ENCODE measurements around the gene ARL4D. TPM values are rescaled to one million over a fixed set of nuclear protein-coding genes. Genes with fewer than 3 reads are reported as not detected.
A peak's percentile ranks its signal among the peaks of the same experiment; 100 is the strongest.

The ARL4D gene
- total RNA-seq, 1 donor from 2014 or later, result 19.7 TPM

DNA sequence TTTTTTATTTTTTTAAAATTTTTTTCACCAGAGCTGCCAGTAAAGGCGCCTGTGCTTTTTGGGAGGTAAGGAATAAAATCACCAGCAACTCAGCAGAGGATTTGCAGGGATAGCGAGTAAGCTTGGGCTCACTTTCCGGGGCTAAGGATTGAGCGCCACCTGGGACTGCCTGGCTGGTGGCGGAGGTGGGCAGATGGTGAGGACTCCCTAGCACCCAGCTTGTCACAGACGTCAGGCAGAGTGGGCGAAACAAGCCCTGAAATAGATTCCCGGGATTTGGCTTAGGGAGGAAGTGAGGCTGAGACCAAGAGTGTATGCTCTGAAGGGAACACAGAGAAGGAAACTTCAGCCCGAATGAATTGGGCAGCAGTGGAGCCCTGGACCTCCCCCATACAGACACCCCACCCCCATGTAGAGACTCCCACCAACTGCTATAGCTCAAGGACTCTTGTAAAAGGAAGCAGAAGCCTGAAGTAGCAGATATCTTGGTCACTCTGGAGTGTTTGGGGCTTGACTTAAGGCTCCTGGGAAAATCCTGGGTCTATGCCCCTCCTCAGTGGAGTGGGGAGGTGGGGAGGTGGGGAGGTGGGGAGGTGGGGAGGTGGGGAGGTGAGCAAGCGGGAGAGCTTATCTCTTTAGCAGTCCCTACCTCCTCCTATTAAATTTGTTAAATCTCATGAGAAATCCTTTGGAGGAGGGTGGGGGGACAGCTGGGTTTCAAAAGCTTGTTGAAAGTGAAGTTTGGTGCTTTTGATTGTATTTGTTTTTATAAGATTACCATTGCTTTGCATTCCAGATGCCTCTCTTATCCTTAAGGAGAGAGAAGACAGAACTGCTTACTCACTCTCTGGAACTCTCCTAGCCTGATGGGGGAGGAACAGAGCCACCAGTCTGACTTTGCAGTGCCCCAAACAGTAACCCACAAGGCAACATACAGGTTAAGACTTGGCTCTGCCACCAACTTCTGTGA, 8.2 kb downstream of the ARL4D start:
- Mint-ChIP-seq H3K36me3 (ENCODE audit: low read depth, unreplicated experiment) (peaks cover 2% of the 10 kb centered on the region), H3K27ac (ENCODE audit: unreplicated experiment) (peak overlapping the region; percentile 94), H3K4me1 (ENCODE audit: low read depth, unreplicated experiment) (peaks cover 48% of the 10 kb centered on the region)

GRCh38 chr17:43409131-43409530, 10.3 kb downstream of the ARL4D start:
- peaks cover 45% of the 10 kb centered on the region for H3K4me1 Mint-ChIP-seq (ENCODE audit: low read depth, unreplicated experiment)
- no peaks in the 10 kb centered on the region for H3K36me3 Mint-ChIP-seq (ENCODE audit: low read depth, unreplicated experiment)
- Histone ChIP-seq H3K36me3 (ENCODE audit: insufficient read depth, low read length) (no peaks in the 10 kb centered on the region), H3K4me1 (ENCODE audit: insufficient read depth, low read length) (peaks cover 24% of the 10 kb centered on the region), H2AFZ (ENCODE audit: low read depth, low read length) (no peak overlapping the region), H3K27ac (ENCODE audit: low read depth, low read length) (no peak overlapping the region), H4K20me1 (ENCODE audit: insufficient read depth, low read length) (no peaks in the 10 kb centered on the region), H3K4me2 (ENCODE audit: low read length) (no peak overlapping the region), H3K27me3 (ENCODE audit: insufficient read depth, low read length) (no peaks in the 10 kb centered on the region), H3K9me3 (ENCODE audit: insufficient read depth, low read depth, low read length) (no peaks in the 10 kb centered on the region), H3K9ac (ENCODE audit: low read length) (no peak overlapping the region), H3K79me2 (ENCODE audit: insufficient read depth, low read length) (no peaks in the 10 kb centered on the region), H3K4me3 (ENCODE audit: insufficient read depth, low read depth, low read length) (no peak overlapping the region)
- TF ChIP-seq EZH2 (IDR thresholded peaks at IDR 0.05; ENCODE audit: insufficient read depth, low read length), result no peak
- TF ChIP-seq, protein P1, sequence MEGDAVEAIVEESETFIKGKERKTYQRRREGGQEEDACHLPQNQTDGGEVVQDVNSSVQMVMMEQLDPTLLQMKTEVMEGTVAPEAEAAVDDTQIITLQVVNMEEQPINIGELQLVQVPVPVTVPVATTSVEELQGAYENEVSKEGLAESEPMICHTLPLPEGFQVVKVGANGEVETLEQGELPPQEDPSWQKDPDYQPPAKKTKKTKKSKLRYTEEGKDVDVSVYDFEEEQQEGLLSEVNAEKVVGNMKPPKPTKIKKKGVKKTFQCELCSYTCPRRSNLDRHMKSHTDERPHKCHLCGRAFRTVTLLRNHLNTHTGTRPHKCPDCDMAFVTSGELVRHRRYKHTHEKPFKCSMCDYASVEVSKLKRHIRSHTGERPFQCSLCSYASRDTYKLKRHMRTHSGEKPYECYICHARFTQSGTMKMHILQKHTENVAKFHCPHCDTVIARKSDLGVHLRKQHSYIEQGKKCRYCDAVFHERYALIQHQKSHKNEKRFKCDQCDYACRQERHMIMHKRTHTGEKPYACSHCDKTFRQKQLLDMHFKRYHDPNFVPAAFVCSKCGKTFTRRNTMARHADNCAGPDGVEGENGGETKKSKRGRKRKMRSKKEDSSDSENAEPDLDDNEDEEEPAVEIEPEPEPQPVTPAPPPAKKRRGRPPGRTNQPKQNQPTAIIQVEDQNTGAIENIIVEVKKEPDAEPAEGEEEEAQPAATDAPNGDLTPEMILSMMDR (IDR thresholded peaks at IDR 0.05; ENCODE audit: insufficient read depth, low read depth, low read length), result no peak
- H3K27ac Mint-ChIP-seq (ENCODE audit: unreplicated experiment), result peak overlapping the region; percentile 94
- H3K4me3 Mint-ChIP-seq (ENCODE audit: unreplicated experiment), result no peak overlapping the region
- DNase-seq (ENCODE audit: low read depth), result no peak
- no peak for FAIRE-seq
- H3K9me3 Mint-ChIP-seq (ENCODE audit: unreplicated experiment), result no peaks in the 10 kb centered on the region
- H3K27me3 Mint-ChIP-seq (ENCODE audit: low read depth, unreplicated experiment), result no peaks in the 10 kb centered on the region

More for the DNA sequence above, 8.2 kb downstream of the ARL4D start:
- Histone ChIP-seq H3K9me3 (ENCODE audit: insufficient read depth, low read depth, low read length) (no peaks in the 10 kb centered on the region), H3K4me1 (ENCODE audit: insufficient read depth, low read length) (peaks cover 27% of the 10 kb centered on the region), H3K4me3 (ENCODE audit: insufficient read depth, low read depth, low read length) (no peak overlapping the region), H4K20me1 (ENCODE audit: insufficient read depth, low read length) (no peaks in the 10 kb centered on the region), H3K36me3 (ENCODE audit: insufficient read depth, low read length) (no peaks in the 10 kb centered on the region), H3K27ac (ENCODE audit: low read depth, low read length) (peak overlapping the region; percentile 66), H3K4me2 (ENCODE audit: low read length) (peak overlapping the region; percentile 46), H3K27me3 (ENCODE audit: insufficient read depth, low read length) (no peaks in the 10 kb centered on the region), H3K79me2 (ENCODE audit: insufficient read depth, low read length) (peaks cover 3% of the 10 kb centered on the region), H3K9ac (ENCODE audit: low read length) (peak overlapping the region; percentile 36), H2AFZ (ENCODE audit: low read depth, low read length) (peak overlapping the region; percentile 30)
- H3K9me3 Mint-ChIP-seq (ENCODE audit: unreplicated experiment), result no peaks in the 10 kb centered on the region
- no peak overlapping the region for H3K4me3 Mint-ChIP-seq (ENCODE audit: unreplicated experiment)
- peak; percentile 49 for FAIRE-seq
- TF ChIP-seq, protein P1 (IDR thresholded peaks at IDR 0.05; ENCODE audit: insufficient read depth, low read depth, low read length), result no peak
- TF ChIP-seq EZH2 (IDR thresholded peaks at IDR 0.05; ENCODE audit: insufficient read depth, low read length), result no peak
- peak; percentile 69 for DNase-seq (ENCODE audit: low read depth)
- H3K27me3 Mint-ChIP-seq (ENCODE audit: low read depth, unreplicated experiment), result no peaks in the 10 kb centered on the region
